Mucosa of descending colon (tissue), 3 donors: ENCODE measurements around the gene ZNF846. TPM values are rescaled to one million over a fixed set of nuclear protein-coding genes. Genes with fewer than 3 reads are reported as not detected.
"Not testable (repeated sequence)": the region's sequence is repeated elsewhere in the genome, so short reads cannot be mapped to it uniquely, and the experiment has no call there.

Source experiments
- ATAC-seq: fragments of 200-7000 bp; cut with Tn5 transposase; one replicate; pipeline ENCODE4 v1.9.1; 2020; ENCODE audit warnings: mild to moderate bottlenecking, moderate library complexity
- DNase-seq, 3 donors: peaks; one replicate each; pipeline ENCODE4 v3.0.0-alpha.2; 2020
- H3K36me3 ChIP-seq: fragments of 200-600 bp; one replicate; pipeline ENCODE4 v1.8.0; 2021; ENCODE audit warnings: low read depth, mild to moderate bottlenecking
- H3K4me1 ChIP-seq: fragments of 200-600 bp; one replicate; pipeline ENCODE4 v1.8.0; 2021; ENCODE audit warnings: low read depth, mild to moderate bottlenecking
- H3K4me3 ChIP-seq: fragments of 200-600 bp; one replicate; pipeline ENCODE4 v1.8.0; 2021; ENCODE audit warnings: mild to moderate bottlenecking
- H3K9me3 ChIP-seq: fragments of 200-600 bp; one replicate; pipeline ENCODE4 v1.8.0; 2021; ENCODE audit warnings: mild to moderate bottlenecking
- intact Hi-C, 2 donors: fragments of 100-400 bp; cut with DNase I in 1 of 2; cut with micrococcal nuclease in 1 of 2; formaldehyde crosslinking; loops; one replicate each; pipeline versions ENCODE4 v1.11.0 to v1.11.1; 2022; cut with DNase I, micrococcal nuclease
- total RNA-seq, 3 donors: library from RNA; stranded (reverse); fragmentation: NEBNext Ultra II Directional in 2 of 3; extraction: Animal tissue kit (Norgen Biotek cat#: 25700) in 2 of 3; gene quantifications; one replicate each; pipeline versions ENCODE4 v1.2.1 to v1.2.4, GENCODE V29; 2021 to 2023
- TF ChIP-seq, protein P1 (sequence below): fragments of 200-600 bp; IDR thresholded peaks from one replicate; pipeline ENCODE4 v1.8.0; 2022; ENCODE audit warnings: antibody characterized with exemption, mild to moderate bottlenecking
- donor health status: DM: no; HTN: no; CAD: no; lungs with moderate emphysema.
- donor health status: DM: no; HTN: no; CAD: no.
- donor health status: DM: no; HTN: yes; CAD: no.

ZNF846 gene
- total RNA-seq, 3 donors from 2014 or later, result 13.4 to 22.1 (median 20.2) TPM

GRCh38 chr19:9792206-9793070 lies 23.9 kb upstream of the ZNF846 start:
- DNase-seq (peak; percentile 95 to 97 (median 96)), ATAC-seq (peak; percentile 80)
- TF ChIP-seq, protein P1, sequence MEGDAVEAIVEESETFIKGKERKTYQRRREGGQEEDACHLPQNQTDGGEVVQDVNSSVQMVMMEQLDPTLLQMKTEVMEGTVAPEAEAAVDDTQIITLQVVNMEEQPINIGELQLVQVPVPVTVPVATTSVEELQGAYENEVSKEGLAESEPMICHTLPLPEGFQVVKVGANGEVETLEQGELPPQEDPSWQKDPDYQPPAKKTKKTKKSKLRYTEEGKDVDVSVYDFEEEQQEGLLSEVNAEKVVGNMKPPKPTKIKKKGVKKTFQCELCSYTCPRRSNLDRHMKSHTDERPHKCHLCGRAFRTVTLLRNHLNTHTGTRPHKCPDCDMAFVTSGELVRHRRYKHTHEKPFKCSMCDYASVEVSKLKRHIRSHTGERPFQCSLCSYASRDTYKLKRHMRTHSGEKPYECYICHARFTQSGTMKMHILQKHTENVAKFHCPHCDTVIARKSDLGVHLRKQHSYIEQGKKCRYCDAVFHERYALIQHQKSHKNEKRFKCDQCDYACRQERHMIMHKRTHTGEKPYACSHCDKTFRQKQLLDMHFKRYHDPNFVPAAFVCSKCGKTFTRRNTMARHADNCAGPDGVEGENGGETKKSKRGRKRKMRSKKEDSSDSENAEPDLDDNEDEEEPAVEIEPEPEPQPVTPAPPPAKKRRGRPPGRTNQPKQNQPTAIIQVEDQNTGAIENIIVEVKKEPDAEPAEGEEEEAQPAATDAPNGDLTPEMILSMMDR, result no peak
- H3K36me3 ChIP-seq, result no peaks in the 10 kb centered on the region
- peaks cover 4% of the 10 kb centered on the region for H3K4me1 ChIP-seq
- intact Hi-C loops, result loop anchor here in 1 of 2 donors (10.0 kb wide), 2 partner anchors 168 to 588 kb away; partner anchors contain the start of gene ZNF561
- H3K4me3 ChIP-seq, result peak overlapping the region; percentile 28
- no peaks in the 10 kb centered on the region for H3K9me3 ChIP-seq

GRCh38 chr19:9791552-9792205 lies 23.1 kb upstream of the ZNF846 start:
- intact Hi-C loops, result loop anchor here in 1 of 2 donors (10.0 kb wide), 2 partner anchors 167 to 587 kb away; partner anchors contain the start of gene ZNF561
- Histone ChIP-seq H3K4me1 (peaks cover 5% of the 10 kb centered on the region), H3K36me3 (no peaks in the 10 kb centered on the region), H3K9me3 (no peaks in the 10 kb centered on the region), H3K4me3 (peak overlapping the region; percentile 14)
- ATAC-seq (peak; percentile 77), DNase-seq (peak; percentile 97 to 99 (median 98))
- TF ChIP-seq, protein P1, result no peak

DNA sequence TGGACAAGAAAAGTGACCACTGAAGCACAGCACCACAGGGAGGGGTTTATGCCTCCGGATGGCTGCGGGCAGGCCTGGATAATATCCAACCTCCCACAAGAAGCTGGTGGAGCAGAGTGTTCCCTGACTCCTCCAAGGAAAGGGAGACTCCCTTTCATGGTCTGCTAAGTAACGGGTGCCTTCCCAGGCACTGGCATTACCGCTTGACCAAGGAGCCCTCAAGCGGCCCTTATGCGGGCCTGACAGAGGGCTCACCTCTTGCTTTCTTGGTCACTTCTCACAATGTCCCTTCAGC lies 22.5 kb upstream of the ZNF846 start:
- H3K4me1 ChIP-seq, result peaks cover 11% of the 10 kb centered on the region
- DNase-seq, result peak in 1 of 3 donors; percentile 53
- intact Hi-C loops, result loop anchor here in 1 of 2 donors (10.0 kb wide), 2 partner anchors 166 to 586 kb away; partner anchors contain the start of gene ZNF561
- H3K4me3 ChIP-seq, ATAC-seq, H3K9me3 ChIP-seq, H3K36me3 ChIP-seq: not testable (repeated sequence)

GRCh38 chr19:9789579-9789978 lies 21.0 kb upstream of the ZNF846 start:
- peaks cover 11% of the 10 kb centered on the region for H3K4me1 ChIP-seq
- H3K9me3 ChIP-seq, H3K4me3 ChIP-seq, H3K36me3 ChIP-seq, DNase-seq, intact Hi-C loops, ATAC-seq: not testable (repeated sequence)

DNA sequence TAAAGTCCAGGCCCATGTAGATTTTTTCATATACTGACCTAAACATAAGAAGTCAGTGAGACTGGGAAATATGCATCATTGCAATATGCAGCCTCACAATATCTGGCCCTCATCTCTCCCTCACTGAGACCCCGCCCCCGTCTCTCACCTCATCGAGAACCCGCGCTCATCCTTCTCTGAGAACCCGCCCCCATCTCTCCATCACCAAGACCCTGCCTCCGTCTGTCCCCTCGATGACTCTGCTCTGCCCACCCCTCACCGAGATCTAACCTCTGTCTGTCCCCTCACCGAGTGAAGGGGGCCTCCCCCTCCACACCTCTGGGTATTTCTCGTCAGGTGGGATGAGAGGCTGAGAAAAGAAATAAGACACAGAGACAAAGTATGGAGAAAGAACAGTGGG lies 20.5 kb upstream of the ZNF846 start:
- no peak overlapping the region for H3K4me3 ChIP-seq
- ATAC-seq, result no peak
- H3K9me3 ChIP-seq, result no peaks in the 10 kb centered on the region
- peaks cover 15% of the 10 kb centered on the region for H3K4me1 ChIP-seq
- intact Hi-C loops, result no loop called here
- no peaks in the 10 kb centered on the region for H3K36me3 ChIP-seq
- TF ChIP-seq, protein P1, result no peak
- DNase-seq, result peak in 1 of 3 donors; percentile 50

GRCh38 chr19:9788604-9789003 lies 20.1 kb upstream of the ZNF846 start:
- H3K4me3 ChIP-seq, H3K36me3 ChIP-seq, intact Hi-C loops, H3K9me3 ChIP-seq, DNase-seq, ATAC-seq: not testable (repeated sequence)
- H3K4me1 ChIP-seq, result peaks cover 17% of the 10 kb centered on the region

- DNase-seq (no peak), ATAC-seq (no peak)
- TF ChIP-seq, protein P1, result no peak
- intact Hi-C loops, result no loop called here
- peaks cover 17% of the 10 kb centered on the region for H3K4me1 ChIP-seq
- no peaks in the 10 kb centered on the region for H3K36me3 ChIP-seq
- H3K9me3 ChIP-seq, result no peaks in the 10 kb centered on the region
- no peak overlapping the region for H3K4me3 ChIP-seq
These were observed 18.3 kb upstream of the ZNF846 start for GRCh38 chr19:9786819-9787218.
